CD4-positive, alpha-beta T cell (primary cell): ENCODE measurements around the gene HHATL. TPM values are rescaled to one million over a fixed set of nuclear protein-coding genes. Genes with fewer than 3 reads are reported as not detected.
A peak's percentile ranks its signal among the peaks of the same experiment; 100 is the strongest.

Experiments used
- ATAC-seq: fragments of 200-7000 bp; cut with Tn5 transposase; one replicate; pipeline ENCODE4 v1.10.0; 2022; ENCODE audit warnings: mild to moderate bottlenecking; ENCODE audit not compliant: poor library complexity
- CTCF ChIA-PET: fragments of 350-600 bp; sonication (Branson Sonifier 250); formaldehyde crosslinking; loops from one replicate; lab custom pipeline; 2021; ENCODE audit warnings: antibody characterized with exemption, inconsistent platforms; lab: Charles Lee
- POLR2A ChIA-PET: fragments of 350-600 bp; sonication (Branson Sonifier 250); formaldehyde crosslinking; loops from one replicate; lab custom pipeline; 2021; ENCODE audit warnings: antibody characterized with exemption, inconsistent platforms; lab: Charles Lee
- DNase-seq, 14 experiments: peaks; one replicate each; pipeline ENCODE4 v3.0.0-alpha.2; 2013 to 2020; ENCODE audit warnings: mixed read lengths in 2 of 14
- H3K27ac ChIP-seq, 2 donors: one replicate each; pipeline versions ENCODE4 v1.5.1 to v1.7.0; 2013; ENCODE audit warnings: low read length in 2 of 2, low read depth in 1 of 2, mild to moderate bottlenecking in 1 of 2
- H3K27me3 ChIP-seq, 2 experiments: 1 replicate in 1 of 2; 2 replicates in 1 of 2; pipeline versions ENCODE4 v1.6.1 to v1.7.0; 2013; ENCODE audit warnings: low read length in 2 of 2, control low read depth in 1 of 2, mild to moderate bottlenecking in 1 of 2, moderate library complexity in 1 of 2; ENCODE audit not compliant: insufficient read depth in 2 of 2, control insufficient read depth in 1 of 2
- H3K36me3 ChIP-seq: one replicate; pipeline ENCODE4 v1.6.1; 2013; ENCODE audit warnings: low read length, control low read depth; ENCODE audit not compliant: insufficient read depth
- H3K4me1 ChIP-seq: one replicate; pipeline ENCODE4 v1.6.1; 2013; ENCODE audit warnings: low read length, control low read depth; ENCODE audit not compliant: insufficient read depth
- H3K4me3 ChIP-seq: one replicate; pipeline ENCODE4 v1.5.1; 2013; ENCODE audit warnings: mild to moderate bottlenecking, low read length, moderate library complexity
- H3K9me3 ChIP-seq, 2 experiments: 1 replicate in 1 of 2; 2 replicates in 1 of 2; pipeline versions ENCODE4 v1.6.1 to v1.7.0; 2013; ENCODE audit warnings: low read length in 2 of 2, mild to moderate bottlenecking in 2 of 2, control low read depth in 1 of 2, moderate library complexity in 1 of 2; ENCODE audit not compliant: control insufficient read depth in 1 of 2, insufficient read depth in 1 of 2
- H3K27ac Mint-ChIP-seq: one replicate; pipeline ENCODE4 v1.8.0; 2020; ENCODE audit warnings: mixed read lengths
- H3K27me3 Mint-ChIP-seq: one replicate; pipeline ENCODE4 v1.8.0; 2021; ENCODE audit warnings: mixed read lengths
- H3K36me3 Mint-ChIP-seq: one replicate; pipeline ENCODE4 v1.8.0; 2021; ENCODE audit warnings: low read depth, mixed read lengths
- H3K4me1 Mint-ChIP-seq: one replicate; pipeline ENCODE4 v1.8.0; 2021; ENCODE audit warnings: low read depth, mixed read lengths
- H3K4me3 Mint-ChIP-seq: one replicate; pipeline ENCODE4 v1.8.0; 2020; ENCODE audit warnings: mild to moderate bottlenecking, mixed read lengths
- H3K9me3 Mint-ChIP-seq: one replicate; pipeline ENCODE4 v1.8.0; 2020; ENCODE audit warnings: mixed read lengths
- CTCF ChIP-seq: fragments of 200-600 bp; IDR thresholded peaks from one replicate; pipeline ENCODE4 v1.8.0; 2022; ENCODE audit warnings: antibody characterized with exemption, mild to moderate bottlenecking
- intact Hi-C, 2 experiments: fragments of 100-400 bp; cut with DNase I in 1 of 2; cut with micrococcal nuclease in 1 of 2; formaldehyde crosslinking; loops; one replicate each; pipeline versions ENCODE4 v1.15.1 to v1.9.0; 2023 to 2025; cut with DNase I, micrococcal nuclease
- total RNA-seq, 174 experiments: library from RNA in 2 of 174; stranded (reverse) in 2 of 174; gene quantifications; one replicate each; pipeline ENCODE4 v1.2.3 and lab custom pipeline; 2021 to 2026

The HHATL gene
- total RNA-seq, 2 experiments from 2014 or later: not detected

DNA sequence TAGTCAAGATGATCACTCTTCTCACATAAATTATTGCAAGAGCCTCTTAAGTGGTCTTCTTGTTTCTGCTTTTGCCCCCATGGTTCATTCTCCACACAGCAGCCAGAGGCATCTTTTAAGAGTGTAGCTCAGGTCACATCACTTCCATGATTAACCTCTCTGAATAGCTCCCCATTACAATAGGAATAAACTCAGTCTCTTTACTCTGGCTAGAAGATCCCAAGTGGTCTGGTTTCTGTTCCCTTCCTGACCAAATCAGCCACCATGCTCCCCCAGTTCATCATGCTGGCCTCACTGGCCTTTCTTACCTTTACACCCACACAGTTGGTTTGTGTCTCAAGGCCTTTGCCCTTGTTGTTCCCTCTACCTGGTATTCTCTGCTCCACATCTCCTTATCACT is 8.2 kb downstream of the HHATL start:
- H3K27me3 Mint-ChIP-seq: peaks cover 4% of the 10 kb centered on the region
- TF ChIP-seq CTCF: no peak

DNA sequence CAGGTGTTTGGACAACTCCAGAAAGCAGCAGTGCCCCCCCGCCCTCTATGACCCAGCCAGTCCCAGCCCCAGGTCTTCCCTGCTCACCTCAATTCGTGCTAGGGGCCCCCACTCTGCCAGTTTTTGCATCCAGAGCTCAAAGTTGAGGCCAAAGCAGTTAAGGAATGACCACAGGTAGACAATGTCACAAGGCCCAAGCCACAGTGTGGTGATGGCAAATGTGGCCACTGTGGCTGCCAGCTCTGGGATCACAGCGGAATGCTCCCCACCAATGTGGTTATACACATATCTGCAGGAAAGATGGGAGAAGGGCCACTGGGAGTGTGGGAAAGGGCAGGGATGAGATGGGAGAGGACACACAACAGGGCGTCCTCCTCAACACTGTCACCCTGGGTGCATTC is 9.1 kb downstream of the HHATL start:
- H3K27me3 Mint-ChIP-seq: peaks cover 9% of the 10 kb centered on the region
- Histone ChIP-seq H3K36me3 (no peaks in the 10 kb centered on the region), H3K27ac (no peak overlapping the region), H3K4me3 (no peak overlapping the region), H3K9me3 (no peaks in the 10 kb centered on the region), H3K27me3 (peaks cover 0 to 6% of the 10 kb centered on the region in 2 experiments), H3K4me1 (peaks cover 1% of the 10 kb centered on the region)
- intact Hi-C loops: no loop called here
- H3K4me1 Mint-ChIP-seq: no peaks in the 10 kb centered on the region
- ChIA-PET CTCF (no interaction called here), POLR2A (no interaction called here)
- H3K27ac Mint-ChIP-seq: no peak overlapping the region
- ATAC-seq (no peak), DNase-seq (no peak)
- H3K36me3 Mint-ChIP-seq: no peaks in the 10 kb centered on the region
- no peaks in the 10 kb centered on the region for H3K9me3 Mint-ChIP-seq
- TF ChIP-seq CTCF: no peak
- H3K4me3 Mint-ChIP-seq: no peak overlapping the region

More for the DNA sequence above, 8.2 kb downstream of the HHATL start:
- ChIA-PET POLR2A (no interaction called here), CTCF (no interaction called here)
- H3K4me3 ChIP-seq: no peak overlapping the region
- H3K4me1 ChIP-seq: peaks cover 10% of the 10 kb centered on the region
- H3K27me3 ChIP-seq: peaks cover 0 to 6% of the 10 kb centered on the region in 2 experiments
- intact Hi-C loops: no loop called here
- ATAC-seq (no peak), DNase-seq (no peak)
- H3K36me3 Mint-ChIP-seq: no peaks in the 10 kb centered on the region
- no peak overlapping the region for H3K4me3 Mint-ChIP-seq
- no peaks in the 10 kb centered on the region for H3K4me1 Mint-ChIP-seq
- H3K9me3 ChIP-seq: no peaks in the 10 kb centered on the region
- H3K9me3 Mint-ChIP-seq: no peaks in the 10 kb centered on the region
- no peaks in the 10 kb centered on the region for H3K36me3 ChIP-seq
- H3K27ac Mint-ChIP-seq: no peak overlapping the region
- no peak overlapping the region for H3K27ac ChIP-seq

DNA sequence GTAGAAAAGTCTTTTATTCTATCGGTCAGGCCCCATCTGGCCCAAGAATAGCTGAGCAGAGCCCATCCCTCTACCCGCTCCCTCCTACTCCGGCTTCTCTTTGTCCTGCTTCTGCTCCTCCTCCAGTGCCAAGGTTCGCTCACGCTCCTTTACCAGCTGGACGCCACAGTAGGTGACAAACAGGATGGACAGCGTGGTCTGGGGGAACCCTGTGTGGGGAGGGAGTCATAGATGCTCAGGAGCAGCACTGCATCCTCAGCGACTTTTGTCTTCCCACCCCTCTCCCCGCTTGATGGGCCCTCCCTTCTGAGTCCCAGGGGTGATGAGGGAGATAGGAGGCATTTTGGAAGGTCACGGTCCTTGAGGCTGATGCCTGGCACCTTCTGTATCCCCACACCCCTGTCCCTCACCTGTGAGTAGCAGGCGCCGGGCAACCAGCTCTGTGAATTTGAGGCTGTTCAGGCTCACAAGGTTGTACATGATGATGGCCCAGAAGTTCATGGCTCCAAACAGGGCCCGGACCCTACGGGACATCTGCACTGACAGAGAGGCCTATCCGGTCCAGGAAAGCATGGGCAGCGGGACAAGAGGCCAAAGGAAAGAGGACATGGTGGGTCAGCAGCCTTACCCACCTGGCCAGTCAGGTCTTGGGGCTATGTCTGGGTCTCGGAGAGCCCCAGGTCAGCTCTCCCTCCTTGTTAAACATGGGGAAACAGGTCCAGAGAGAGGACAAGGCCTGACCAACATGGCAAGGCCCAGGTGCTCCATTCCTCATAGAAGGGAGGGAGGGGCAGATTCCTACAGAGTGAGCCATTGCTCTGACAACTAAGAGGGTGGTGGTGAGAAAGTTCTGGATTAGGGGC is 9.7 kb downstream of the HHATL start:
- no peak overlapping the region for H3K27ac Mint-ChIP-seq
- CTCF ChIA-PET: no interaction called here
- H3K4me1 Mint-ChIP-seq: no peaks in the 10 kb centered on the region

More for the DNA sequence above, 9.7 kb downstream of the HHATL start:
- no peaks in the 10 kb centered on the region for H3K36me3 ChIP-seq
- H3K27me3 ChIP-seq: peaks cover 0 to 6% of the 10 kb centered on the region in 2 experiments
- H3K27ac ChIP-seq: no peak overlapping the region
- no peaks in the 10 kb centered on the region for H3K9me3 ChIP-seq
- Mint-ChIP-seq H3K27me3 (peaks cover 9% of the 10 kb centered on the region), H3K4me3 (no peak overlapping the region), H3K9me3 (no peaks in the 10 kb centered on the region), H3K36me3 (no peaks in the 10 kb centered on the region)
- no peak for TF ChIP-seq CTCF
- no peak overlapping the region for H3K4me3 ChIP-seq
- intact Hi-C loops: no loop called here
- ATAC-seq (no peak), DNase-seq (peak in 1 of 14 experiments; percentile 27)
- POLR2A ChIA-PET: no interaction called here
- no peaks in the 10 kb centered on the region for H3K4me1 ChIP-seq
